ENCODE results near the gene NTN3. TPM values are rescaled to one million over a fixed set of nuclear protein-coding genes. Genes with fewer than 3 reads are reported as not detected.
A peak's percentile ranks its signal among the peaks of the same experiment; 100 is the strongest.

NTN3 gene
- total RNA-seq, 2 experiments from 2014 or later, result not detected

DNA sequence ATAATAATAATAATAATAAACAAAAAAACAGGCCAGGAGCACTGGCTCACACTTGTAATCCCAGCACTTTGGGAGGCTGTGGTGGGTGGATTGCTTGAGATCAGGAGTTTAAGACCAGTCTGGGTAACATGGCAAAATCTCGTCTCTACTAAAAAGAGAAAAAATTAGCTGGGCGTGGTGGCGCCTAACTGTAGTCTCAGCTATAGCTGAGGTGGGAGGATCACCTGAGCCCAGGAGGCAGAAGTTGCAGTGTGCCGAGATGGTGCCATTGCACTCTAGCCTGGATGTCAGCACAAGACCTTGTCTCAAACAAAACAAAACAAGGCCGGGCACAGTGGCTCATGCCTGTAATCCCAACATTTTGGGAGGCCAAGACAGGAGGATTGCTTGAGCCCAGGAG, 23.9 kb downstream of the NTN3 start:
- intact Hi-C loops (cut with DNase I, micrococcal nuclease), result no loop called here
- no peak overlapping the region for H3K4me3 ChIP-seq (ENCODE audit: low read length)

DNA sequence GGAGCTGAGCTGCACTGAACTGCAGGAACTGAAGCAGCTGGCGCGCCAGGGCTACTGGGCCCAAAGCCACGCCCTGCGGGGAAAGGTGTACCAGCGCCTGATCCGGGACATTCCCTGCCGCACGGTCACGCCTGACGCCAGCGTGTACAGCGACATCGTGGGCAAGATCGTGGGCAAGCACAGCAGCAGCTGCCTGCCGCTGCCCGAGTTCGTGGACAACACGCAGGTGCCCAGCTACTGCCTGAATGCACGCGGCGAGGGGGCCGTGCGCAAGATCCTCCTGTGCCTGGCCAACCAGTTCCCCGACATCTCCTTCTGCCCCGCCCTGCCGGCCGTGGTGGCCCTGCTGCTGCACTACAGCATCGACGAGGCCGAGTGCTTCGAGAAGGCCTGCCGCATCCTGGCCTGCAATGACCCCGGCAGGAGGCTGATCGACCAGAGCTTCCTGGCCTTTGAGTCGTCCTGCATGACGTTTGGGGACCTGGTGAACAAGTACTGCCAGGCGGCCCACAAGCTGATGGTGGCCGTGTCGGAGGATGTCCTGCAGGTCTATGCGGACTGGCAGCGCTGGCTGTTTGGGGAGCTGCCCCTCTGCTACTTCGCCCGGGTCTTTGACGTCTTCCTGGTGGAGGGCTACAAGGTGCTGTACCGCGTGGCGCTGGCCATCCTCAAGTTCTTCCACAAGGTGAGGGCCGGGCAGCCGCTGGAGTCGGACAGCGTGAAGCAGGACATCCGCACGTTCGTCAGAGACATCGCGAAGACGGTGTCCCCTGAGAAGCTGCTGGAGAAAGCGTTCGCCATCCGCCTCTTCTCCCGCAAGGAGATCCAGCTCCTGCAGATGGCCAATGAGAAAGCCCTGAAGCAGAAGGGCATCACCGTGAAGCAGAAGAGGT, 25.4 kb downstream of the NTN3 start:
- no peaks in the 10 kb centered on the region for H3K27me3 Mint-ChIP-seq
- H3K36me3 ChIP-seq (ENCODE audit: insufficient read depth, low read length), result peaks cover 5% of the 10 kb centered on the region
- DNase-seq, result peak in 1 of 14 experiments; percentile 17

More for the DNA sequence above, 23.9 kb downstream of the NTN3 start:
- DNase-seq, result no peak
- Mint-ChIP-seq H3K4me1 (ENCODE audit: low read depth) (no peaks in the 10 kb centered on the region), H3K36me3 (ENCODE audit: low read depth) (peaks cover 4% of the 10 kb centered on the region), H3K4me3 (no peak overlapping the region), H3K9me3 (no peaks in the 10 kb centered on the region), H3K27ac (no peak overlapping the region), H3K27me3 (no peaks in the 10 kb centered on the region)
- H3K36me3 ChIP-seq (ENCODE audit: insufficient read depth, low read length), result peaks cover 5% of the 10 kb centered on the region
- no peaks in the 10 kb centered on the region for H3K27me3 ChIP-seq (ENCODE audit: control insufficient read depth in 1 of 2, insufficient read depth in 2 of 2, low read length in 2 of 2)
- ChIA-PET POLR2A (no interaction called here), CTCF (no interaction called here)
- ATAC-seq (ENCODE audit: poor library complexity), result no peak
- no peaks in the 10 kb centered on the region for H3K9me3 ChIP-seq (ENCODE audit: control insufficient read depth in 1 of 2, insufficient read depth in 1 of 2, low read length in 2 of 2)
- H3K4me1 ChIP-seq (ENCODE audit: insufficient read depth, low read length), result no peaks in the 10 kb centered on the region
- TF ChIP-seq, protein P1, sequence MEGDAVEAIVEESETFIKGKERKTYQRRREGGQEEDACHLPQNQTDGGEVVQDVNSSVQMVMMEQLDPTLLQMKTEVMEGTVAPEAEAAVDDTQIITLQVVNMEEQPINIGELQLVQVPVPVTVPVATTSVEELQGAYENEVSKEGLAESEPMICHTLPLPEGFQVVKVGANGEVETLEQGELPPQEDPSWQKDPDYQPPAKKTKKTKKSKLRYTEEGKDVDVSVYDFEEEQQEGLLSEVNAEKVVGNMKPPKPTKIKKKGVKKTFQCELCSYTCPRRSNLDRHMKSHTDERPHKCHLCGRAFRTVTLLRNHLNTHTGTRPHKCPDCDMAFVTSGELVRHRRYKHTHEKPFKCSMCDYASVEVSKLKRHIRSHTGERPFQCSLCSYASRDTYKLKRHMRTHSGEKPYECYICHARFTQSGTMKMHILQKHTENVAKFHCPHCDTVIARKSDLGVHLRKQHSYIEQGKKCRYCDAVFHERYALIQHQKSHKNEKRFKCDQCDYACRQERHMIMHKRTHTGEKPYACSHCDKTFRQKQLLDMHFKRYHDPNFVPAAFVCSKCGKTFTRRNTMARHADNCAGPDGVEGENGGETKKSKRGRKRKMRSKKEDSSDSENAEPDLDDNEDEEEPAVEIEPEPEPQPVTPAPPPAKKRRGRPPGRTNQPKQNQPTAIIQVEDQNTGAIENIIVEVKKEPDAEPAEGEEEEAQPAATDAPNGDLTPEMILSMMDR (IDR thresholded peaks at IDR 0.05), result no peak
- no peak overlapping the region for H3K27ac ChIP-seq (ENCODE audit: low read depth in 1 of 2, low read length in 2 of 2)

DNA sequence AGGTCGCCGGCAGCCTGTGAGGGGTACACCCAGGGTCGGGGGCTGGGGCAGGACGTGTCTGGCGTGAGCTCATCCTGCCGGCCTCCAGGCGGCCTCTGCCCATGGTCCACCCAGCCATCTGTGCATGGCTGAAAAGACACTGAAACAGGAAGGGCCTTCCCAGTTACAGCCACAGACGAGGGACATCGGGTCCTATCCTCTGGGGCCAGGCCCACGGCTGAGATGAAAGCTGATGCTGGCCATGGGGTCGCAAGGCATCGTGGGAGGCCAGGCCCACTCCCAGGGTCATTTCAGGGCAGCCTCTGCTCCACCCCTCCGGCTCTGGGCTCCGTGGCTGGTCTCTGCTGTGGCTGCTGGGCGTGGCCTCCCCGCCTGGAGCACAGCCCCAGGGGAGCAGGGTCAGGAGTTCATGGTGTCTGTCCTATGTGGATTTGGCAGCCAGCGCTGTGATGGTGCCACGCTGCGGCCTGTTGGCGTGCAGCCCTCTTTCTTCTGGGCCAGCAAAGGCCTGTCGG, 26.1 kb downstream of the NTN3 start:
- DNase-seq, result peak in 1 of 14 experiments; percentile 18
- no peak for ATAC-seq (ENCODE audit: poor library complexity)
- TF ChIP-seq, protein P1 (IDR thresholded peaks at IDR 0.05), result no peak
- no peak overlapping the region for H3K27ac Mint-ChIP-seq
- Histone ChIP-seq H3K9me3 (ENCODE audit: control insufficient read depth in 1 of 2, insufficient read depth in 1 of 2, low read length in 2 of 2) (no peaks in the 10 kb centered on the region), H3K27ac (ENCODE audit: low read depth in 1 of 2, low read length in 2 of 2) (no peak overlapping the region), H3K4me1 (ENCODE audit: insufficient read depth, low read length) (peaks cover 7% of the 10 kb centered on the region), H3K36me3 (ENCODE audit: insufficient read depth, low read length) (peaks cover 5% of the 10 kb centered on the region), H3K4me3 (ENCODE audit: low read length) (no peak overlapping the region), H3K27me3 (ENCODE audit: control insufficient read depth in 1 of 2, insufficient read depth in 2 of 2, low read length in 2 of 2) (no peaks in the 10 kb centered on the region)
- no peaks in the 10 kb centered on the region for H3K9me3 Mint-ChIP-seq
- CTCF ChIA-PET, result no interaction called here
- no peak overlapping the region for H3K4me3 Mint-ChIP-seq
- H3K36me3 Mint-ChIP-seq (ENCODE audit: low read depth), result peaks cover 4% of the 10 kb centered on the region
- intact Hi-C loops (cut with DNase I, micrococcal nuclease), result no loop called here
- POLR2A ChIA-PET, result no interaction called here
- no peaks in the 10 kb centered on the region for H3K27me3 Mint-ChIP-seq
- peaks cover 4% of the 10 kb centered on the region for H3K4me1 Mint-ChIP-seq (ENCODE audit: low read depth)

More for the DNA sequence above, 25.4 kb downstream of the NTN3 start:
- Histone ChIP-seq H3K27me3 (ENCODE audit: control insufficient read depth in 1 of 2, insufficient read depth in 2 of 2, low read length in 2 of 2) (no peaks in the 10 kb centered on the region), H3K9me3 (ENCODE audit: control insufficient read depth in 1 of 2, insufficient read depth in 1 of 2, low read length in 2 of 2) (no peaks in the 10 kb centered on the region), H3K4me3 (ENCODE audit: low read length) (no peak overlapping the region), H3K4me1 (ENCODE audit: insufficient read depth, low read length) (peaks cover 7% of the 10 kb centered on the region), H3K27ac (ENCODE audit: low read depth in 1 of 2, low read length in 2 of 2) (no peak overlapping the region)
- ChIA-PET POLR2A (no interaction called here), CTCF (no interaction called here)
- intact Hi-C loops (cut with DNase I, micrococcal nuclease), result no loop called here
- Mint-ChIP-seq H3K4me1 (ENCODE audit: low read depth) (peaks cover 4% of the 10 kb centered on the region), H3K36me3 (ENCODE audit: low read depth) (peaks cover 4% of the 10 kb centered on the region), H3K27ac (no peak overlapping the region), H3K9me3 (no peaks in the 10 kb centered on the region), H3K4me3 (no peak overlapping the region)
- TF ChIP-seq, protein P1 (IDR thresholded peaks at IDR 0.05), result no peak
- ATAC-seq (ENCODE audit: poor library complexity), result no peak

Measured in CD4-positive, alpha-beta T cell (primary cell).